Endodermal cell (in vitro differentiated cells): ENCODE data around the gene ACVR2A. TPM values are rescaled to one million over a fixed set of nuclear protein-coding genes. Genes with fewer than 3 reads are reported as not detected.

ENCODE experiments used
- DNase-seq: peaks from one replicate; pipeline ENCODE4 v3.0.0-alpha.2; 2017
- H3K27ac ChIP-seq: 2 replicates; pipeline ENCODE4 v1.5.1; 2013; ENCODE audit warnings: mild to moderate bottlenecking, low read depth, low read length, moderate library complexity
- H3K27me3 ChIP-seq: 2 replicates; pipeline ENCODE4 v1.6.1; 2013; ENCODE audit warnings: mild to moderate bottlenecking, low read length, moderate library complexity; ENCODE audit not compliant: insufficient read depth, control insufficient read depth, poor library complexity, severe bottlenecking
- H3K36me3 ChIP-seq: 2 replicates; pipeline ENCODE4 v1.7.0; 2013; ENCODE audit warnings: mild to moderate bottlenecking, low read length, moderate library complexity; ENCODE audit not compliant: control insufficient read depth, insufficient read depth
- H3K4me1 ChIP-seq: one replicate; pipeline ENCODE4 v1.7.0; 2013; ENCODE audit warnings: low read length; ENCODE audit not compliant: control insufficient read depth, insufficient read depth
- H3K4me3 ChIP-seq: 2 replicates; pipeline ENCODE4 v1.5.1; 2013; ENCODE audit warnings: mild to moderate bottlenecking, low read length, moderate library complexity
- H3K9ac ChIP-seq: 2 replicates; pipeline ENCODE4 v1.6.1; 2013; ENCODE audit warnings: mild to moderate bottlenecking, low read length, moderate library complexity; ENCODE audit not compliant: poor library complexity, severe bottlenecking; ENCODE audit errors: extremely low read depth
- H3K9me3 ChIP-seq: 2 replicates; pipeline ENCODE4 v1.6.1; 2013; ENCODE audit warnings: mild to moderate bottlenecking, low read length, moderate library complexity; ENCODE audit not compliant: control insufficient read depth
- H3K27ac Mint-ChIP-seq: 2 replicates; pipeline ENCODE4 v1.8.0; 2020; ENCODE audit warnings: mixed read lengths
- H3K27me3 Mint-ChIP-seq: 2 replicates; pipeline ENCODE4 v1.8.0; 2021; ENCODE audit warnings: mild to moderate bottlenecking, mixed read lengths; ENCODE audit not compliant: insufficient read depth
- H3K36me3 Mint-ChIP-seq: 2 replicates; pipeline ENCODE4 v1.8.0; 2020; ENCODE audit warnings: low read depth, mixed read lengths
- H3K4me1 Mint-ChIP-seq: 2 replicates; pipeline ENCODE4 v1.8.0; 2020; ENCODE audit warnings: mixed read lengths
- H3K4me3 Mint-ChIP-seq: 2 replicates; pipeline ENCODE4 v1.8.0; 2020; ENCODE audit warnings: mild to moderate bottlenecking, moderate library complexity, mixed read lengths
- H3K9me3 Mint-ChIP-seq: 2 replicates; pipeline ENCODE4 v1.8.0; 2020; ENCODE audit warnings: mild to moderate bottlenecking, mixed read lengths
- WGBS, 2 experiments: methylation state at CpG; one replicate each; pipeline versions ENCODE4 v1.1.5 to v1.1.7; 2013; ENCODE audit warnings: missing lambda C conversion rate in 2 of 2, mixed read lengths in 1 of 2; ENCODE audit not compliant: insufficient coverage in 1 of 2, insufficient read length in 1 of 2; 5-methylcytosine and 5-hydroxymethylcytosine counted together
- total RNA-seq, 2 donors: library from RNA; stranded (reverse); fragmentation: NEBNext Ultra II Directional in 1 of 2; extraction: Animal tissue kit (Norgen Biotek cat#: 25700) in 1 of 2; gene quantifications; 2 replicates in 1 of 2; 3 replicates in 1 of 2; pipeline ENCODE4 v1.2.1, GENCODE V29; 2021
- TF ChIP-seq, protein P1 (sequence below): fragments of 200-600 bp; sonication (generic); conservative IDR thresholded peaks from 2 replicates; pipeline ENCODE4 v1.5.0; 2021; ENCODE audit warnings: antibody characterized with exemption, mild to moderate bottlenecking

ACVR2A gene
- total RNA-seq, 2 donors from 2014 or later = 19.9 to 24.1 TPM

DNA sequence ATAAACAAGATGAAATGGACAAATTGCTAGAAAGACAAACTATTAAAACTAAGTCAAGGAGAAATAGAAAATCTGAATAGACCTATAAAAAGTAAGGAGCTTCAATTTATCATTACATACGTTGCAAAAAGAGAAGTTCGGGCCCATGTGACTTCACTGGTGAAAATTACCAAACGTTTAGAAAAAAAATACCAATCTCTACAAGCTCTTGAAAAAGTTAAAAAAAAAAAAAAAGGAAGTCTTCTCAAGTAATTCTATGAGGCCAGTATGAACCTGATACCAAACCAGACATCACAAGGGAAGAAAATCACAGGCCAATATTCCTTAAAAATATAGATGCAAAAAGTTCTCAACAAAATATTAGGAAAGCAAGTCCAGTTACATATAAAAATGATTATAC is 20.2 kb upstream of the ACVR2A start:
- no peak overlapping the region for H3K4me3 Mint-ChIP-seq
- Histone ChIP-seq H3K9me3 (no peaks in the 10 kb centered on the region), H3K27ac (no peak overlapping the region), H3K4me3 (no peak overlapping the region), H3K36me3 (no peaks in the 10 kb centered on the region), H3K9ac (no peak overlapping the region), H3K27me3 (no peaks in the 10 kb centered on the region), H3K4me1 (no peaks in the 10 kb centered on the region)
- no peaks in the 10 kb centered on the region for H3K27me3 Mint-ChIP-seq
- 100% methylated on average over 3 of the region's 3 CpGs; no CpG with 5 or more reads in 1 of the 2 experiments for WGBS, 2 experiments
- H3K4me1 Mint-ChIP-seq = no peaks in the 10 kb centered on the region
- peaks cover 17% of the 10 kb centered on the region for H3K9me3 Mint-ChIP-seq
- no peak overlapping the region for H3K27ac Mint-ChIP-seq
- H3K36me3 Mint-ChIP-seq = no peaks in the 10 kb centered on the region
- TF ChIP-seq, protein P1, sequence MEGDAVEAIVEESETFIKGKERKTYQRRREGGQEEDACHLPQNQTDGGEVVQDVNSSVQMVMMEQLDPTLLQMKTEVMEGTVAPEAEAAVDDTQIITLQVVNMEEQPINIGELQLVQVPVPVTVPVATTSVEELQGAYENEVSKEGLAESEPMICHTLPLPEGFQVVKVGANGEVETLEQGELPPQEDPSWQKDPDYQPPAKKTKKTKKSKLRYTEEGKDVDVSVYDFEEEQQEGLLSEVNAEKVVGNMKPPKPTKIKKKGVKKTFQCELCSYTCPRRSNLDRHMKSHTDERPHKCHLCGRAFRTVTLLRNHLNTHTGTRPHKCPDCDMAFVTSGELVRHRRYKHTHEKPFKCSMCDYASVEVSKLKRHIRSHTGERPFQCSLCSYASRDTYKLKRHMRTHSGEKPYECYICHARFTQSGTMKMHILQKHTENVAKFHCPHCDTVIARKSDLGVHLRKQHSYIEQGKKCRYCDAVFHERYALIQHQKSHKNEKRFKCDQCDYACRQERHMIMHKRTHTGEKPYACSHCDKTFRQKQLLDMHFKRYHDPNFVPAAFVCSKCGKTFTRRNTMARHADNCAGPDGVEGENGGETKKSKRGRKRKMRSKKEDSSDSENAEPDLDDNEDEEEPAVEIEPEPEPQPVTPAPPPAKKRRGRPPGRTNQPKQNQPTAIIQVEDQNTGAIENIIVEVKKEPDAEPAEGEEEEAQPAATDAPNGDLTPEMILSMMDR = no peak
- DNase-seq = no peak

DNA sequence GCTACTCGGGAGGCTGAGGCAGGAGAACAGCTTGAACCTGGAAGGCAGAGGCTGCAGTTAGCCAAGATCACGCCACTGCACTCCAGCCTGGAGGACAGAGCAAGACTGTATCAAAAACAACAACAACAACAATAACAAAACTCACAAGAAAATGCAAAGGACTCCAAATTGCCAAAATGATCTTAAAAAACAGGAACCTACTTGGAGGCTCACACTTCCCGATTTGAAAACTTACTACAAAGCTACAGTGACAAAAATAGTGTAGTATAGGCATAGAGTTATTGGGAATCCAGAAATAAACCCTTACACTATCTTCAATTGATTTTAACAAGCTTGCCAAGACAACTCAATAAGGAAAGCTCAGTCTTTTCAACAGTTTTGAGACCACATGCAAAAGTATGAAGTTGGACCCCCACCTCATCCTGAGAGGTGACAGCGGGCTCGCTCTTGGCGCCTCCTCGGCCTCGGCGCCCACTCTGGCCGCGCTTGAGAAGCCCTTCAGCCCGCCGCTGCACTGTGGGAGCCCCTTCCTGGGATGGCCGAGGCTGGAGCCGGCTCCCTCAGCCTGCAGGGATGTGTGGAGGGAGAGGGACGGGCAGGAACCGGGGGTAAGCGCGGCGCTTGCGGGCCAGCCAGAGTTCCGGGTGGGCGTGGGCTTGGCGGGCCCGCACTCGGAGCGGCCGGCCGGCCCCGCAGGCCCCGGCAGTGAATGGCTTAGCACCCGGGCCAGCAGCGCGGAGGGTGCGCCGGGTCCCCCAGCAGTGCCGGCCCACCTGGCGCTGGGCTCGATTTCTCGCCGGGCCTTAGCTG is 18.3 kb upstream of the ACVR2A start:
- H3K4me3 Mint-ChIP-seq = no peak overlapping the region
- H3K36me3 Mint-ChIP-seq = no peaks in the 10 kb centered on the region
- H3K27ac Mint-ChIP-seq = no peak overlapping the region
- TF ChIP-seq, protein P1 = no peak
- no peak for DNase-seq
- no peaks in the 10 kb centered on the region for H3K27me3 ChIP-seq
- H3K36me3 ChIP-seq = no peaks in the 10 kb centered on the region
- no peak overlapping the region for H3K27ac ChIP-seq
- 96 to 97% methylated on average over 5 to 41 of the region's 41 CpGs for WGBS, 2 experiments
- no peaks in the 10 kb centered on the region for H3K4me1 Mint-ChIP-seq
- no peaks in the 10 kb centered on the region for H3K4me1 ChIP-seq
- no peak overlapping the region for H3K4me3 ChIP-seq
- no peak overlapping the region for H3K9ac ChIP-seq
- H3K9me3 Mint-ChIP-seq = peaks cover 17% of the 10 kb centered on the region
- H3K27me3 Mint-ChIP-seq = no peaks in the 10 kb centered on the region
- no peaks in the 10 kb centered on the region for H3K9me3 ChIP-seq

DNA sequence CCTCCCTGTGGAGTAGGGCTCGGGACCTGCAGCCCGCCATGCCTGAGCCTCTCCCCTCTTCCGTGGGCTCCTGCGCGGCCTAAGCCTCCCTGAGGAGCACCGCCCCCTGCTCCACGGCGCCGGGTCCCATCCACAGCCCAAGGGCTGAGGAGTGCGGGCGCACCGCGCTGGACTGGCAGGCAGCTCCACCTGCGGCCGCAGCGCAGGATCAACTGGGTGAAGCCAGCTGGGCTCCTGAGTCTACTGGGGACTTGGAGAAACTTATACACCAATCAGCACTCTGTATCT is 17.8 kb upstream of the ACVR2A start:
- TF ChIP-seq, protein P1 = no peak

More for the DNA sequence above, 17.8 kb upstream of the ACVR2A start:
- Histone ChIP-seq H3K4me3 (no peak overlapping the region), H3K27ac (no peak overlapping the region), H3K4me1 (no peaks in the 10 kb centered on the region), H3K36me3 (no peaks in the 10 kb centered on the region), H3K9me3 (no peaks in the 10 kb centered on the region), H3K27me3 (no peaks in the 10 kb centered on the region), H3K9ac (no peak overlapping the region)
- Mint-ChIP-seq H3K9me3 (peaks cover 17% of the 10 kb centered on the region), H3K36me3 (no peaks in the 10 kb centered on the region), H3K4me3 (no peak overlapping the region), H3K27me3 (no peaks in the 10 kb centered on the region), H3K4me1 (no peaks in the 10 kb centered on the region), H3K27ac (no peak overlapping the region)
- no peak for DNase-seq
- 97% methylated on average over 16 of the region's 16 CpGs; no CpG with 5 or more reads in 1 of the 2 experiments for WGBS, 2 experiments
